ENCODE measurements around the gene GPR155.

DNA sequence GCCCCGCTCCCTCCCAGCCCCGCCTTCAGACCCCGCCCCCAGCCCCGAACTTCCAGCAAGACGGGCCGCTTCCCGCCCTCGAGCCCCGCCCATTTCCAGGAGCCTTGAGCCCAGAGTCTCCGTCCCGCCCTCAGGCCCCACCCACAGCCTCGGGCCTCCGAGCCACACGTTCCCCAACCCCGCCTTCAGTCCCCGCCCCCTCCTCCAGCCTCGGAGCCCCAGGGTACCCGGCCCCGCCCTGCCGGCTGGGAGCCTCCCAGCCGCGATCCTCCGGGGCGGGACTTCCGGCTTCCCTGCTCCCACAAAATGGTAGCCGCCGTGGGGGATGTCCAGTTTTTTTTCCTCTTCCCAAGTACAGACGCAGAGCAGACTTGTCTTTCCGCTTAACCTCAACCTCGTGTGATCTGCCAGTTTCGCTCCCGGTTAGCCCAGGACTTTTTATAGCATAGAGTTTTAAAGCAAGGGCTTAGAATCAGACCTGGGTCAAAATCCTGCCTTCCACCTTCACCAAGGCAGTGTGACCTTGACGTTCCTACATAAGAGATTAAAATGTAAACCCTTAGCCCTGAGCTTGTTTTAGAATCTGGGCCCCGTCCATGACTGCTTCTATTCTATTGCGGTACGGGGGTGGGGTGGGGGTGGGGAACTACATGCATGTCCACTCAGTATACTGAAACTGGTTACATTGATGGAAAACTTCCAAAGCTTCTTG, 435 bp upstream of the GPR155 start:
- TF ChIP-seq CTCF (conservative IDR thresholded peaks at IDR 0.05; ENCODE audit: low read length) (no peak), EZH2phosphoT487 (IDR thresholded peaks at IDR 0.05; ENCODE audit: borderline replicate concordance) (no peak)

Measured in Loucy (cell line).